ENCODE measurements around the gene ERICH2.

DNA sequence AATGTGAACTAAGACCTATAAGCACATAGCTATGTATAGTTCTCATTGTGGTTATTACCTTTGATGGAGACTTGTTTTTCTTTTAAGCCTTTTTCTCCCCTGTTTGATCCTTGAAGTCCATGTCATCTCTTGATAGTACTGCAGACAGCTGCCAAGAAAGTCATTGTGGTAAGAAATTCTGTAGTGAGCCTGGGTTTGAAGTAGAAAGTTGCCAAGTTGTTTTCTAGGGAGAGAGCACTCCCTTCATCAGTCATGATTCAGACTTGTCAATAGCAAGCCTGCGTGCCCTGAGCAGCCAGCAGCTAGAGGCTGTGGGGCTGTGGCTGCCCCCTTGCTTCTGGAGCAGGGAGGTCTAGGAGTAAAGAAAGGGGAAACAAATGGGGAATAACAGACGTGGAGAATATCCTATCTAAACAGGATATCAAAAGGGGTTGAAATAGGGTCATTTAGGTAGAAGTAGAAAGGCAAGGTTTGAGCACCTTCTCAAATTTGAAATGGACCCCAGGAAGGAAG, 46.7 kb upstream of the ERICH2 start:
- TF ChIP-seq POLR2A (IDR thresholded peaks at IDR 0.05): no peak
- TF ChIP-seq EP300 (IDR thresholded peaks at IDR 0.05): no peak
- TF ChIP-seq, protein P1, sequence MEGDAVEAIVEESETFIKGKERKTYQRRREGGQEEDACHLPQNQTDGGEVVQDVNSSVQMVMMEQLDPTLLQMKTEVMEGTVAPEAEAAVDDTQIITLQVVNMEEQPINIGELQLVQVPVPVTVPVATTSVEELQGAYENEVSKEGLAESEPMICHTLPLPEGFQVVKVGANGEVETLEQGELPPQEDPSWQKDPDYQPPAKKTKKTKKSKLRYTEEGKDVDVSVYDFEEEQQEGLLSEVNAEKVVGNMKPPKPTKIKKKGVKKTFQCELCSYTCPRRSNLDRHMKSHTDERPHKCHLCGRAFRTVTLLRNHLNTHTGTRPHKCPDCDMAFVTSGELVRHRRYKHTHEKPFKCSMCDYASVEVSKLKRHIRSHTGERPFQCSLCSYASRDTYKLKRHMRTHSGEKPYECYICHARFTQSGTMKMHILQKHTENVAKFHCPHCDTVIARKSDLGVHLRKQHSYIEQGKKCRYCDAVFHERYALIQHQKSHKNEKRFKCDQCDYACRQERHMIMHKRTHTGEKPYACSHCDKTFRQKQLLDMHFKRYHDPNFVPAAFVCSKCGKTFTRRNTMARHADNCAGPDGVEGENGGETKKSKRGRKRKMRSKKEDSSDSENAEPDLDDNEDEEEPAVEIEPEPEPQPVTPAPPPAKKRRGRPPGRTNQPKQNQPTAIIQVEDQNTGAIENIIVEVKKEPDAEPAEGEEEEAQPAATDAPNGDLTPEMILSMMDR (IDR thresholded peaks at IDR 0.05): no peak
- TF ChIP-seq POLR2AphosphoS5 (IDR thresholded peaks at IDR 0.05): no peak
